ENCODE measurements around the gene RFX8.

Gene RFX8

DNA sequence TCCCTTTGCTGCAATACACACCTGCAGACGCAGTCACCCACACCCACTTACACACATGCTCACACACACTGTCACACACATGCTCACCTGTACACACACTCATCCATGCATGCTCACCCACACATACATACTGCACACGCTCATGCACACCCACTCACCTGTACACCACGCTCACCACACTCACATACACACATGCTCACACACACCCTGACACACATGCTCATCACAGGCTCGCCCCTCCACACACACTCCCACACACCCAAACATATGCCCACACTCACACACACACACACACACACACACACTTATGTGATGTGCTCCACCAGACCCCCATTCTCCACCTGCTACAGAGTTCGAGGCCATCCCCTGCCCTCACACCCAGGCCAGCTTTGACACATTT lies 64.8 kb downstream of the RFX8 start:
- no peaks in the 10 kb centered on the region for H3K27me3 ChIP-seq (ENCODE audit: control insufficient read depth, insufficient read depth, low read length)
- H3K4me3 ChIP-seq (ENCODE audit: low read depth, low read length): no peak overlapping the region
- no peak overlapping the region for H3K9ac ChIP-seq
- no peaks in the 10 kb centered on the region for H3K79me2 ChIP-seq
- H2AFZ ChIP-seq: no peak overlapping the region
- no peaks in the 10 kb centered on the region for H3K9me3 ChIP-seq (ENCODE audit: control insufficient read depth, low read length)
- no peaks in the 10 kb centered on the region for H3K4me1 ChIP-seq
- H3K4me2 ChIP-seq (ENCODE audit: low read length): no peak overlapping the region
- TF ChIP-seq, protein P1, sequence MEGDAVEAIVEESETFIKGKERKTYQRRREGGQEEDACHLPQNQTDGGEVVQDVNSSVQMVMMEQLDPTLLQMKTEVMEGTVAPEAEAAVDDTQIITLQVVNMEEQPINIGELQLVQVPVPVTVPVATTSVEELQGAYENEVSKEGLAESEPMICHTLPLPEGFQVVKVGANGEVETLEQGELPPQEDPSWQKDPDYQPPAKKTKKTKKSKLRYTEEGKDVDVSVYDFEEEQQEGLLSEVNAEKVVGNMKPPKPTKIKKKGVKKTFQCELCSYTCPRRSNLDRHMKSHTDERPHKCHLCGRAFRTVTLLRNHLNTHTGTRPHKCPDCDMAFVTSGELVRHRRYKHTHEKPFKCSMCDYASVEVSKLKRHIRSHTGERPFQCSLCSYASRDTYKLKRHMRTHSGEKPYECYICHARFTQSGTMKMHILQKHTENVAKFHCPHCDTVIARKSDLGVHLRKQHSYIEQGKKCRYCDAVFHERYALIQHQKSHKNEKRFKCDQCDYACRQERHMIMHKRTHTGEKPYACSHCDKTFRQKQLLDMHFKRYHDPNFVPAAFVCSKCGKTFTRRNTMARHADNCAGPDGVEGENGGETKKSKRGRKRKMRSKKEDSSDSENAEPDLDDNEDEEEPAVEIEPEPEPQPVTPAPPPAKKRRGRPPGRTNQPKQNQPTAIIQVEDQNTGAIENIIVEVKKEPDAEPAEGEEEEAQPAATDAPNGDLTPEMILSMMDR (IDR thresholded peaks at IDR 0.05): no peak
- no peak overlapping the region for H3K27ac ChIP-seq
- H3K36me3 ChIP-seq (ENCODE audit: control insufficient read depth, insufficient read depth, low read length): no peaks in the 10 kb centered on the region

DNA sequence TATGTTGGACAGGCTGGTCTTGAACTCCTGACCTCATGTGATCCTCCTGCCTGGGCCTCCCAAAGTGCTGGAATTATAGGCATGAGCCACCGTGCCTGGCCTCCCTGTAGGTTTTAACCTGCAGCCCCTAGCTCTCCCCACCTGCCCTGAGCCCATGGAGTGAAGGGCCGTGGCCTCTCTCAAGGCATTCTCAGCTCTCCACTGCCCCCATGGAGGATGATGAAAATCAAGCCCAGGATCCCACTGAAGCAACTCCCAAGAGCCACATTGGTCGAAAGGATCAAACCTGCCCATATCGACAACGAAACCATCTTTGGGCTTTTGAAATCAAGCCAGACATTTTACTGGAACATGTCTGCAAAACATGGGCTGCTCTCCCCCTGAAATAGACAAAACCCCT lies 65.2 kb downstream of the RFX8 start:
- Histone ChIP-seq H3K79me2 (no peaks in the 10 kb centered on the region), H3K9me3 (ENCODE audit: control insufficient read depth, low read length) (no peaks in the 10 kb centered on the region), H2AFZ (no peak overlapping the region), H3K9ac (no peak overlapping the region), H3K27ac (no peak overlapping the region), H3K27me3 (ENCODE audit: control insufficient read depth, insufficient read depth, low read length) (no peaks in the 10 kb centered on the region), H3K4me1 (no peaks in the 10 kb centered on the region), H3K4me2 (ENCODE audit: low read length) (no peak overlapping the region), H3K36me3 (ENCODE audit: control insufficient read depth, insufficient read depth, low read length) (no peaks in the 10 kb centered on the region), H3K4me3 (ENCODE audit: low read depth, low read length) (no peak overlapping the region)
- TF ChIP-seq, protein P1 (IDR thresholded peaks at IDR 0.05): no peak

DNA sequence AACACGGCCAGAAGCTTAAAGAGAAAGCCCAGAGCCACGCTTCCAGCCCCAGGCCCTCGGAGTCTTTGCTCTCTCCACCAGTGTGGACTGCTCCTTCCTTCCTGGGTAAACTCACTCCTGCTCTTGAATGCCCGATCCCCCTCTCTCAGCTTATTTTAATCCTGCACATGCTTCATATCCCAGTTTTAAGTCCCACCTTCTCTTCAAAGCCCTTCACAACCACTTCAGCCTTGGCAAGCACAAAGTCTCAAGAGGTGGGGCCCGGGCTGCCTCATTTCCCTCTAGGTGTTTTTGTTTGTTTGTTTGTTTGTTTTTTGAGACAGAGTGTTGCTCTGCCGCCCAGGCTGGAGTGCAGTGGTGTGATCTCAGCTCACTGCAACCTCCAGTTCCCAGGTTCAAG lies 66.0 kb downstream of the RFX8 start:
- no peaks in the 10 kb centered on the region for H3K36me3 ChIP-seq (ENCODE audit: control insufficient read depth, insufficient read depth, low read length)
- no peaks in the 10 kb centered on the region for H3K27me3 ChIP-seq (ENCODE audit: control insufficient read depth, insufficient read depth, low read length)
- TF ChIP-seq, protein P1 (IDR thresholded peaks at IDR 0.05): no peak
- no peak overlapping the region for H2AFZ ChIP-seq
- no peaks in the 10 kb centered on the region for H3K79me2 ChIP-seq
- no peaks in the 10 kb centered on the region for H3K9me3 ChIP-seq (ENCODE audit: control insufficient read depth, low read length)
- no peak overlapping the region for H3K4me2 ChIP-seq (ENCODE audit: low read length)
- no peak overlapping the region for H3K27ac ChIP-seq
- H3K4me3 ChIP-seq (ENCODE audit: low read depth, low read length): no peak overlapping the region
- no peaks in the 10 kb centered on the region for H3K4me1 ChIP-seq
- H3K9ac ChIP-seq: no peak overlapping the region

DNA sequence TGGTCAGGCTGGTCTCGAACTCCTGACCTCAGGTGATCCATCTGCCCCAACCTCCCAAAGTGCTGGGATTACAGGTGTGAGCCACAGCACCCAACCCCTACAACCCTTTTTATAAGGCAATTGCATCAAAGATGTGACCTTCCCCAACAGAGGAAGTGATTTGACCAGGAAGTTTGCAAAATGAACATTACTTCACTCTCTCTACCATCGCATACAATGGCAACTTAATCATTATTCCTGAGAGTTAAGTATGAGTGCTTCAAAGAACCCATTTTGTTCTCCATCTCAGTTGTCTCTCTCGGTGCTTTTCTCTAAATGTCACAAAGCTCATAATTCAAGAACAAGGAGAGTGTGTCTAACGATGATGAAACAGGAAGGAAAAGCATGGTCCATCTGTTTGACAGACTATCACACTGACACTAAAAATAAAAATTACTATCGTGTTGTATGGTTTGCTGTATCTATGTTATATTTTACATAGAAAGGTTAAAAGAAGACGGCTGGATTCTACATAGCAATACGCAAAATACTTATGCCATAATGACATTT lies 69.5 kb downstream of the RFX8 start:
- TF ChIP-seq, protein P1 (IDR thresholded peaks at IDR 0.05): no peak
- Histone ChIP-seq H3K79me2 (no peaks in the 10 kb centered on the region), H3K27ac (no peak overlapping the region), H3K4me2 (ENCODE audit: low read length) (no peak overlapping the region), H3K27me3 (ENCODE audit: control insufficient read depth, insufficient read depth, low read length) (no peaks in the 10 kb centered on the region), H3K36me3 (ENCODE audit: control insufficient read depth, insufficient read depth, low read length) (no peaks in the 10 kb centered on the region), H3K4me1 (no peaks in the 10 kb centered on the region), H3K9me3 (ENCODE audit: control insufficient read depth, low read length) (no peaks in the 10 kb centered on the region), H3K4me3 (ENCODE audit: low read depth, low read length) (no peak overlapping the region), H3K9ac (no peak overlapping the region), H2AFZ (no peak overlapping the region)

DNA sequence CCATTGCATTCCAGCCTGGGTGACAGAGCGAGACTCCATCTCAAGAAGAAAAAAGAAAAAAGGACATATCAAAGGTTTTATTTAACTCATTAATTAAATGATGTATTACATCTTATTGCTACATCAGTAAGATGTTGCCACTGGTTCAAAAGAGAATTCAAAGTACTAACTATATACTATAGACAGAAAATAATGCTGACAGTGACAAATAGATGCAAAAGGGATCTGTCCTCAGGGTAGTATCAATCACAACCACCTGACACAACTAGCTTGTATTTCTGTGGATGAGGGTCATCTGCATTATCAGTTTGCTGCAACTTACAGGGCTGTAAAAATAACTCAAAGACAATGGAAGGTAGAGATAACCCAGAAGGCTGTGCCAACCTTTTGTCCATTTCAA lies 71.2 kb downstream of the RFX8 start:
- TF ChIP-seq, protein P1 (IDR thresholded peaks at IDR 0.05): no peak
- H3K4me3 ChIP-seq (ENCODE audit: low read depth, low read length): no peak overlapping the region
- H3K27me3 ChIP-seq (ENCODE audit: control insufficient read depth, insufficient read depth, low read length): no peaks in the 10 kb centered on the region
- no peak overlapping the region for H3K9ac ChIP-seq
- no peaks in the 10 kb centered on the region for H3K79me2 ChIP-seq
- no peaks in the 10 kb centered on the region for H3K36me3 ChIP-seq (ENCODE audit: control insufficient read depth, insufficient read depth, low read length)
- no peaks in the 10 kb centered on the region for H3K4me1 ChIP-seq
- no peak overlapping the region for H3K27ac ChIP-seq
- no peak overlapping the region for H2AFZ ChIP-seq
- no peaks in the 10 kb centered on the region for H3K9me3 ChIP-seq (ENCODE audit: control insufficient read depth, low read length)
- no peak overlapping the region for H3K4me2 ChIP-seq (ENCODE audit: low read length)

Data from parathyroid adenoma (tissue), 2 donors.